RWPE1 (cell line): ENCODE data around the gene DOP1A.

Experiments used
- CTCF ChIA-PET: fragments of 350-600 bp; sonication (Branson Sonifier 250); formaldehyde crosslinking; extraction: SDS; loops from one replicate; lab custom pipeline; 2021; lab: Yijun Ruan, JAX
- POLR2A ChIA-PET: fragments of 400-600 bp; formaldehyde crosslinking; extraction: SDS; loops from one replicate; lab custom pipeline; 2020; ENCODE audit warnings: antibody characterized with exemption; ENCODE audit not compliant: low non-redundant PET; lab: Yijun Ruan, JAX
- DNase-seq: peaks from one replicate; pipeline ENCODE4 v3.0.0; 2012; ENCODE audit warnings: low spot score
- H3K27ac ChIP-seq: fragments of 450-650 bp; 2 replicates; pipeline ENCODE4 v1.5.1; 2017
- CTCF ChIP-seq: fragments of 450-650 bp; conservative IDR thresholded peaks from 2 replicates; pipeline ENCODE4 v1.5.1; 2017; ENCODE audit warnings: low read depth, mild to moderate bottlenecking

DOP1A gene

GRCh38 chr6:83072726-83073125 lies 5.3 kb downstream of the DOP1A start:
- peak overlapping the region; percentile 27; the same call in 1 of the 2 replicates for H3K27ac ChIP-seq
- ChIA-PET POLR2A (no interaction called here), CTCF (interaction anchor here (0.6 kb wide), 1 partner anchor 526 kb away, joined by 3 read pairs; no protein-coding TSS in a partner anchor)
- DNase-seq, result no peak
- TF ChIP-seq CTCF, result no peak

- DNase-seq, result no peak
- ChIA-PET POLR2A (no interaction called here), CTCF (interaction anchor here (0.6 kb wide), 1 partner anchor 9 kb away, joined by 3 read pairs; no protein-coding TSS in a partner anchor)
- H3K27ac ChIP-seq, result no peak overlapping the region
- TF ChIP-seq CTCF, result no peak
These were observed 6.1 kb downstream of the DOP1A start for GRCh38 chr6:83073615-83074014.

- POLR2A ChIA-PET, result no interaction called here
- no peak overlapping the region for H3K27ac ChIP-seq
- CTCF ChIA-PET, result no interaction called here
- DNase-seq, result no peak
- no peak for TF ChIP-seq CTCF
These were observed 16.0 kb downstream of the DOP1A start for GRCh38 chr6:83083476-83083875.

GRCh38 chr6:83086751-83087150 lies 19.3 kb downstream of the DOP1A start:
- TF ChIP-seq CTCF, result no peak
- no peak for DNase-seq
- ChIA-PET POLR2A (no interaction called here), CTCF (interaction anchor here (1.2 kb wide), 1 partner anchor 11 kb away, joined by 3 read pairs; no protein-coding TSS in a partner anchor)
- H3K27ac ChIP-seq, result no peak overlapping the region

- H3K27ac ChIP-seq, result no peak overlapping the region
- ChIA-PET POLR2A (no interaction called here), CTCF (interaction anchor here (0.7 to 1.2 kb wide), 2 partner anchors 27 to 212 kb away, joined by 3 read pairs; partner anchors contain the start of gene UBE3D)
- TF ChIP-seq CTCF, result no peak
- DNase-seq, result no peak
These were observed 25.4 kb downstream of the DOP1A start for GRCh38 chr6:83092756-83093399.

- POLR2A ChIA-PET, result no interaction called here
These were observed 29.3 kb downstream of the DOP1A start for GRCh38 chr6:83096791-83097190.

More at GRCh38 chr6:83096791-83097190, 29.3 kb downstream of the DOP1A start:
- CTCF ChIA-PET, result interaction anchor here (1.1 kb wide), 1 partner anchor 11 kb away, joined by 3 read pairs; no protein-coding TSS in a partner anchor
- DNase-seq, result no peak
- TF ChIP-seq CTCF, result no peak
- H3K27ac ChIP-seq, result no peak overlapping the region
